ENCODE results near the gene CUL5.

GRCh38 chr11:108002476-108002875 is 6.2 kb upstream of the CUL5 start:
- TF ChIP-seq CTCF (IDR thresholded peaks at IDR 0.05) (no peak), POLR2A (IDR thresholded peaks at IDR 0.05) (no peak)
